Measurements from ENCODE around the gene HOMER3. TPM values are rescaled to one million over a fixed set of nuclear protein-coding genes. Genes with fewer than 3 reads are reported as not detected.

HOMER3 gene
- 23.5 and 38.4 TPM in 2 replicates for total RNA-seq (2014; rRNA removed; shearing (Covaris generic))
- polyA plus RNA-seq (2016; fragmentation: Nextera tagmentation; extraction: Ambion mirVana), result 16.7 and 18.0 TPM in 2 replicates
- long read RNA-seq, partial matches to known transcripts, result 0 of 14 reads
- long read RNA-seq, other reads (novel, unspliced or antisense), result 10 of 14 reads

GRCh38 chr19:18940769-18941627 lies at the start of gene HOMER3:
TSS of gene HOMER3 (minus strand) at chr19:18941217. CDS start at chr19:18938982, 2,235 bp downstream.
- H3K27ac Mint-ChIP-seq, result peak within 1 kb of the TSS; percentile 78
- Histone ChIP-seq H3K9me2 (ENCODE audit: insufficient read depth) (no peaks in the 10 kb centered on the region), H3F3A (replicated peaks; ENCODE audit: low read depth) (peaks cover 7% of the 10 kb centered on the region; the same call in 1 of the 2 replicates), H3K4me3 (peak within 1 kb of the TSS; percentile 81), H3K4me2 (peak within 1 kb of the TSS; percentile 89), H3K79me2 (replicated peaks; ENCODE audit: insufficient read depth) (0 out of 2 replicates have a peak, but pooled peaks cover 3% of the 10 kb centered on the region), H3K27ac (ENCODE audit: low read depth) (no peak within 1 kb of the TSS), H3K4me1 (ENCODE audit: insufficient read depth) (peaks cover 9% of the 10 kb centered on the region), H3K27me3 (ENCODE audit: insufficient read depth) (peaks cover 5% of the 10 kb centered on the region; the same call in 1 of the 2 replicates), H4K20me1 (replicated peaks; ENCODE audit: insufficient read depth) (no peaks in the 10 kb centered on the region; the same call in 1 of the 2 replicates), H3K36me3 (ENCODE audit: insufficient read depth) (no peaks in the 10 kb centered on the region), H2AFZ (peak within 1 kb of the TSS; percentile 85; the same call in 1 of the 2 replicates)
- peak; percentile 80 for DNase-seq (ENCODE audit: low spot score)
- peaks cover 33% of the 10 kb centered on the region for H3K36me3 Mint-ChIP-seq (ENCODE audit: low read depth)
- no peaks in the 10 kb centered on the region for H3K9me3 Mint-ChIP-seq
- H3K27me3 Mint-ChIP-seq (ENCODE audit: insufficient read depth, low read depth, poor library complexity), result peaks cover 19% of the 10 kb centered on the region
- H3K4me1 Mint-ChIP-seq, result peaks cover 21% of the 10 kb centered on the region
- peak; percentile 17 for ATAC-seq
- no peak for TF ChIP-seq JUNB (IDR thresholded peaks at IDR 0.05; ENCODE audit: unreplicated experiment)
- no peak for TF ChIP-seq ZNF114 (CRISPR knock-in tag; IDR thresholded peaks at IDR 0.05)
- TF ChIP-seq CREB1 (CRISPR knock-in tag; IDR thresholded peaks at IDR 0.05; ENCODE audit: low read depth), result no peak
- peak in 1 of 2 experiments; percentile 58; a peak in 2 of 4 replicates for TF ChIP-seq CTCF (conservative IDR thresholded peaks at IDR 0.05; ENCODE audit: low read depth in 2 of 2)
- H3K4me3 Mint-ChIP-seq, result peak within 1 kb of the TSS; percentile 91

- no peak overlapping the region for H2AFZ ChIP-seq
- no peak overlapping the region for H3K4me2 ChIP-seq
- H3K79me2 ChIP-seq (replicated peaks; ENCODE audit: insufficient read depth), result no peaks in the 10 kb centered on the region
- peaks cover 9% of the 10 kb centered on the region for H3K36me3 ChIP-seq (ENCODE audit: insufficient read depth)
- no peak overlapping the region for H3K4me3 ChIP-seq
- no peaks in the 10 kb centered on the region; the same call in 1 of the 2 replicates for H3K4me1 ChIP-seq (ENCODE audit: insufficient read depth)
- 0 out of 2 replicates have a peak, but pooled peaks have one; percentile 8 for TF ChIP-seq POLR2AphosphoS5 (IDR thresholded peaks at IDR 0.05; ENCODE audit: low read depth)
- TF ChIP-seq JUNB (IDR thresholded peaks at IDR 0.05; ENCODE audit: unreplicated experiment), result no peak
- H3K27me3 ChIP-seq (ENCODE audit: insufficient read depth), result no peaks in the 10 kb centered on the region
- Mint-ChIP-seq H3K27ac (no peak overlapping the region), H3K9me3 (no peaks in the 10 kb centered on the region), H3K4me1 (peaks cover 2% of the 10 kb centered on the region; the same call in 1 of the 3 replicates), H3K4me3 (no peak overlapping the region), H3K27me3 (ENCODE audit: insufficient read depth, low read depth, poor library complexity) (peaks cover 12% of the 10 kb centered on the region), H3K36me3 (ENCODE audit: low read depth) (peaks cover 32% of the 10 kb centered on the region)
- no peaks in the 10 kb centered on the region for H3K9me2 ChIP-seq (ENCODE audit: insufficient read depth)
- ATAC-seq, result peak; percentile 34
- H4K20me1 ChIP-seq (replicated peaks; ENCODE audit: insufficient read depth), result peaks cover 6% of the 10 kb centered on the region; the same call in 1 of the 2 replicates
- peaks cover 18% of the 10 kb centered on the region for H3F3A ChIP-seq (replicated peaks; ENCODE audit: low read depth)
- H3K27ac ChIP-seq (ENCODE audit: low read depth), result no peak overlapping the region
- DNase-seq (ENCODE audit: low spot score), result peak; percentile 21
Observed at GRCh38 chr19:18990128-18990708, 49.2 kb upstream of the HOMER3 start.

Data from GM23338 (cell line).